Measurements from ENCODE around the gene RNF150.

GRCh38 chr4:140849526-140849925, 283.7 kb downstream of the RNF150 start:
- TF ChIP-seq CTCF (IDR thresholded peaks at IDR 0.05; ENCODE audit: poor library complexity, severe bottlenecking) = no peak
- no peak for TF ChIP-seq TAF1 (IDR thresholded peaks at IDR 0.05; ENCODE audit: low read depth)
- TF ChIP-seq RAD21 (conservative IDR thresholded peaks at IDR 0.05) = no peak

Measured in neural cell (in vitro differentiated cells).